Kidney (tissue), 14 donors: ENCODE results near the gene C6. TPM values are rescaled to one million over a fixed set of nuclear protein-coding genes. Genes with fewer than 3 reads are reported as not detected.
"Not testable (repeated sequence)": the region's sequence is repeated elsewhere in the genome, so short reads cannot be mapped to it uniquely, and the experiment has no call there.

ENCODE experiments used
- DNase-seq, 5 donors: peaks; one replicate each; pipeline ENCODE4 v3.0.0-alpha.2; 2013 to 2020
- FAIRE-seq: peaks from 2 replicates; lab custom pipeline; 2012; peaks lifted over from hg19 to GRCh38; lab: Jason Lieb, UNC
- H3K27ac ChIP-seq, 2 donors: one replicate each; pipeline ENCODE4 v1.7.0; 2013; ENCODE audit warnings: low read depth in 2 of 2, low read length in 2 of 2, inconsistent platforms in 1 of 2
- H3K27me3 ChIP-seq: one replicate; pipeline ENCODE4 v1.7.1; 2013; ENCODE audit warnings: low read length, inconsistent platforms; ENCODE audit not compliant: control insufficient read depth, insufficient read depth
- H3K36me3 ChIP-seq, 3 donors: one replicate each; pipeline versions ENCODE4 v1.7.0 to v1.7.1; 2013; ENCODE audit warnings: low read length in 3 of 3, control low read depth in 1 of 3, inconsistent platforms in 1 of 3; ENCODE audit not compliant: insufficient read depth in 3 of 3, control insufficient read depth in 2 of 3
- H3K4me1 ChIP-seq, 3 donors: one replicate each; pipeline versions ENCODE4 v1.7.0 to v1.7.1; 2013; ENCODE audit warnings: low read length in 3 of 3, inconsistent platforms in 1 of 3, low read depth in 1 of 3; ENCODE audit not compliant: control insufficient read depth in 2 of 3, insufficient read depth in 2 of 3
- H3K4me3 ChIP-seq, 3 donors: one replicate each; pipeline versions ENCODE4 v1.7.0 to v1.8.1; 2013; ENCODE audit warnings: low read length in 3 of 3, control low read depth in 1 of 3, inconsistent platforms in 1 of 3
- H3K9ac ChIP-seq, 3 donors: one replicate each; pipeline versions ENCODE4 v1.7.0 to v1.7.1; 2013; ENCODE audit warnings: low read length in 3 of 3, control low read depth in 1 of 3, inconsistent platforms in 1 of 3
- H3K9me3 ChIP-seq, 3 donors: one replicate each; pipeline versions ENCODE4 v1.7.0 to v1.7.1; 2013; ENCODE audit warnings: low read length in 3 of 3, control low read depth in 1 of 3, inconsistent platforms in 1 of 3; ENCODE audit not compliant: control insufficient read depth in 2 of 3, insufficient read depth in 1 of 3
- intact Hi-C: fragments of 100-400 bp; cut with DNase I; formaldehyde crosslinking; loops from one replicate; pipeline ENCODE4 v1.11.1; 2022
- polyA plus RNA-seq: library from polyadenylated mRNA; stranded (reverse); fragments of 350-450 nt; fragmentation: Illumina TruSeq; extraction: RNeasy Lipid Tissue Mini Kit (QIAGEN cat#74804); gene quantifications from one replicate; pipeline ENCODE4 v1.2.3, GENCODE V29; 2014; ENCODE audit warnings: low read depth, low replicate concordance; ENCODE audit not compliant: insufficient read depth
- total RNA-seq: library from RNA; stranded (reverse); fragmentation: NEBNext Ultra II Directional; extraction: Animal tissue kit (Norgen Biotek cat#: 25700); gene quantifications from one replicate; pipeline ENCODE4 v1.2.1, GENCODE V29; 2021
- TF ChIP-seq, protein P1 (sequence below): IDR thresholded peaks from 3 replicates; pipeline ENCODE4 v1.5.1; 2012; ENCODE audit warnings: mild to moderate bottlenecking, moderate library complexity, borderline replicate concordance; ENCODE audit not compliant: insufficient read depth; ENCODE audit errors: extremely low read depth
- donor health status: control.
- donor health status: control.
- donor health status: control.
- donor health status: control.
- donor health status: control.
- donor health status: DM: yes; HTN: yes; CAD: no.
- donor health status: Normal renal cell carcinoma (clear cell type).

The C6 gene
- total and polyA plus RNA-seq, 2 donors from 2014 or later = 5.2 to 46.2 TPM

- H3K4me1 ChIP-seq = no peaks in the 10 kb centered on the region
These were observed 19.7 kb downstream of the C6 start for GRCh38 chr5:41193456-41194205.

GRCh38 chr5:41191249-41191648 is 22.1 kb downstream of the C6 start:
- Histone ChIP-seq H3K4me3 (no peak overlapping the region), H3K9me3 (no peaks in the 10 kb centered on the region), H3K4me1 (no peaks in the 10 kb centered on the region), H3K27me3 (no peaks in the 10 kb centered on the region), H3K36me3 (no peaks in the 10 kb centered on the region), H3K27ac (no peak overlapping the region), H3K9ac (no peak overlapping the region)
- no peak for FAIRE-seq
- DNase-seq = no peak
- intact Hi-C loops = no loop called here
- TF ChIP-seq, protein P1, sequence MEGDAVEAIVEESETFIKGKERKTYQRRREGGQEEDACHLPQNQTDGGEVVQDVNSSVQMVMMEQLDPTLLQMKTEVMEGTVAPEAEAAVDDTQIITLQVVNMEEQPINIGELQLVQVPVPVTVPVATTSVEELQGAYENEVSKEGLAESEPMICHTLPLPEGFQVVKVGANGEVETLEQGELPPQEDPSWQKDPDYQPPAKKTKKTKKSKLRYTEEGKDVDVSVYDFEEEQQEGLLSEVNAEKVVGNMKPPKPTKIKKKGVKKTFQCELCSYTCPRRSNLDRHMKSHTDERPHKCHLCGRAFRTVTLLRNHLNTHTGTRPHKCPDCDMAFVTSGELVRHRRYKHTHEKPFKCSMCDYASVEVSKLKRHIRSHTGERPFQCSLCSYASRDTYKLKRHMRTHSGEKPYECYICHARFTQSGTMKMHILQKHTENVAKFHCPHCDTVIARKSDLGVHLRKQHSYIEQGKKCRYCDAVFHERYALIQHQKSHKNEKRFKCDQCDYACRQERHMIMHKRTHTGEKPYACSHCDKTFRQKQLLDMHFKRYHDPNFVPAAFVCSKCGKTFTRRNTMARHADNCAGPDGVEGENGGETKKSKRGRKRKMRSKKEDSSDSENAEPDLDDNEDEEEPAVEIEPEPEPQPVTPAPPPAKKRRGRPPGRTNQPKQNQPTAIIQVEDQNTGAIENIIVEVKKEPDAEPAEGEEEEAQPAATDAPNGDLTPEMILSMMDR = no peak

More at GRCh38 chr5:41193456-41194205, 19.7 kb downstream of the C6 start:
- FAIRE-seq = peak; percentile 95
- TF ChIP-seq, protein P1 = no peak
- intact Hi-C loops = no loop called here
- peak; percentile 47 to 98 (median 83) for DNase-seq
- no peaks in the 10 kb centered on the region for H3K27me3 ChIP-seq
- H3K9me3 ChIP-seq = no peaks in the 10 kb centered on the region
- no peak overlapping the region for H3K27ac ChIP-seq
- no peaks in the 10 kb centered on the region for H3K36me3 ChIP-seq
- H3K9ac ChIP-seq = no peak overlapping the region
- H3K4me3 ChIP-seq = no peak overlapping the region

- TF ChIP-seq, protein P1 = no peak
- DNase-seq = no peak
- Histone ChIP-seq H3K36me3 (no peaks in the 10 kb centered on the region), H3K27me3 (no peaks in the 10 kb centered on the region), H3K27ac (no peak overlapping the region), H3K9ac (no peak overlapping the region), H3K4me1 (peaks cover 0 to 10% (median 4%) of the 10 kb centered on the region in 3 donors), H3K4me3 (no peak overlapping the region), H3K9me3 (no peaks in the 10 kb centered on the region)
- no peak for FAIRE-seq
- intact Hi-C loops = no loop called here
These were observed 27.2 kb downstream of the C6 start for GRCh38 chr5:41186143-41186542.

DNA sequence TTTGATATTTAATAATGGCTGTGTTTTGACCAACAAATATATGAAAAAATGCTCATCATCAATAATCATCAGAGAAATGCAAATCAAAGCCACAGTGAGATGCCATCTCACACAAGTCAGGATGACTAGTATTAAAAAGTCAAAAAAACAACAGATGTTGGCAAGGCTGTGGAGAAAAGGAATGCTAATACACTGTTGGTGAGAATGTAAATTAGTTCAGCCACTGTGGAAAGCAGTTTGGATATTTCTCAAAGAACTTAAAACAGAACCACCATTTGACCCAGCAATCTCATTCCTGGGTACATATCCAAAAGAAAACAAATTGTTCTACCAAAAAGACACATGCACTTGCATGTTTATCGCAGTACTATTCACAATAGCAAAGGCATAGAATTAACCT is 30.0 kb downstream of the C6 start:
- peaks cover 0 to 10% (median 4%) of the 10 kb centered on the region in 3 donors for H3K4me1 ChIP-seq
- FAIRE-seq, DNase-seq, H3K36me3 ChIP-seq, intact Hi-C loops, H3K9ac ChIP-seq, H3K9me3 ChIP-seq, H3K27me3 ChIP-seq, H3K4me3 ChIP-seq, H3K27ac ChIP-seq: not testable (repeated sequence)
